IPS-18c (cell line): ENCODE measurements around the gene SH3BP5.

Experiments
- H3K4me3 ChIP-seq: 2 replicates; pipeline ENCODE4 v1.7.0; 2013; ENCODE audit warnings: low read depth, mild to moderate bottlenecking, low read length, moderate library complexity; ENCODE audit not compliant: insufficient read depth
- H3K9me3 ChIP-seq: one replicate; pipeline ENCODE4 v1.6.1; 2013; ENCODE audit warnings: mild to moderate bottlenecking, low read length, moderate library complexity; ENCODE audit not compliant: control insufficient read depth, insufficient read depth

The SH3BP5 gene

GRCh38 chr3:15313461-15313860 is 18.9 kb downstream of the SH3BP5 start:
- no peak overlapping the region for H3K4me3 ChIP-seq
- H3K9me3 ChIP-seq: no peaks in the 10 kb centered on the region

- Histone ChIP-seq H3K4me3 (no peak overlapping the region), H3K9me3 (no peaks in the 10 kb centered on the region)
Observed at GRCh38 chr3:15312550-15312949, 19.8 kb downstream of the SH3BP5 start.

- no peak overlapping the region for H3K4me3 ChIP-seq
Observed at GRCh38 chr3:15310491-15311370, 21.7 kb downstream of the SH3BP5 start.

GRCh38 chr3:15309662-15310335 is 22.6 kb downstream of the SH3BP5 start:
- Histone ChIP-seq H3K9me3 (no peaks in the 10 kb centered on the region), H3K4me3 (no peak overlapping the region)

More at GRCh38 chr3:15310491-15311370, 21.7 kb downstream of the SH3BP5 start:
- no peaks in the 10 kb centered on the region for H3K9me3 ChIP-seq

- Histone ChIP-seq H3K4me3 (no peak overlapping the region), H3K9me3 (no peaks in the 10 kb centered on the region)
Observed at GRCh38 chr3:15307580-15307979, 24.8 kb downstream of the SH3BP5 start.

- no peaks in the 10 kb centered on the region for H3K9me3 ChIP-seq
Observed at GRCh38 chr3:15306979-15307359, 25.4 kb downstream of the SH3BP5 start.

GRCh38 chr3:15305359-15305844 is 27.0 kb downstream of the SH3BP5 start:
- no peak overlapping the region for H3K4me3 ChIP-seq

More at GRCh38 chr3:15306979-15307359, 25.4 kb downstream of the SH3BP5 start:
- no peak overlapping the region for H3K4me3 ChIP-seq

GRCh38 chr3:15303728-15304127 is 28.7 kb downstream of the SH3BP5 start:
- Histone ChIP-seq H3K9me3 (no peaks in the 10 kb centered on the region), H3K4me3 (no peak overlapping the region)

More at GRCh38 chr3:15305359-15305844, 27.0 kb downstream of the SH3BP5 start:
- no peaks in the 10 kb centered on the region for H3K9me3 ChIP-seq

- Histone ChIP-seq H3K9me3 (no peaks in the 10 kb centered on the region), H3K4me3 (no peak overlapping the region)
Observed at GRCh38 chr3:15303216-15303615, 29.2 kb downstream of the SH3BP5 start.

GRCh38 chr3:15301761-15302160 is 30.6 kb downstream of the SH3BP5 start:
- H3K9me3 ChIP-seq: no peaks in the 10 kb centered on the region
- no peak overlapping the region for H3K4me3 ChIP-seq

GRCh38 chr3:15300323-15301078 is 31.9 kb downstream of the SH3BP5 start:
- H3K4me3 ChIP-seq: no peak overlapping the region
- H3K9me3 ChIP-seq: no peaks in the 10 kb centered on the region

GRCh38 chr3:15299036-15299435 is 33.4 kb downstream of the SH3BP5 start:
- Histone ChIP-seq H3K4me3 (no peak overlapping the region), H3K9me3 (no peaks in the 10 kb centered on the region)

GRCh38 chr3:15298504-15298903 is 33.9 kb downstream of the SH3BP5 start:
- H3K9me3 ChIP-seq: no peaks in the 10 kb centered on the region
- no peak overlapping the region for H3K4me3 ChIP-seq

- H3K9me3 ChIP-seq: no peaks in the 10 kb centered on the region
- no peak overlapping the region for H3K4me3 ChIP-seq
Observed at GRCh38 chr3:15297608-15298350, 34.6 kb downstream of the SH3BP5 start.

GRCh38 chr3:15295506-15295905 is 36.9 kb downstream of the SH3BP5 start:
- Histone ChIP-seq H3K4me3 (no peak overlapping the region), H3K9me3 (no peaks in the 10 kb centered on the region)

- H3K4me3 ChIP-seq: no peak overlapping the region
Observed at GRCh38 chr3:15294929-15295328, 37.5 kb downstream of the SH3BP5 start.

More at GRCh38 chr3:15294929-15295328, 37.5 kb downstream of the SH3BP5 start:
- no peaks in the 10 kb centered on the region for H3K9me3 ChIP-seq
